Natural killer cell (primary cell): ENCODE results near the gene CORO2A. TPM values are rescaled to one million over a fixed set of nuclear protein-coding genes. Genes with fewer than 3 reads are reported as not detected.

Experiments used
- ATAC-seq, 3 donors: fragments of 150-1000 bp in 2 of 3; fragments of 200-7000 bp in 1 of 3; cut with Tn5 transposase; 1 replicate in 1 of 3; 2 replicates in 2 of 3; pipeline ENCODE4 v1.10.0; 2021; ENCODE audit warnings: mild to moderate bottlenecking in 2 of 3, moderate library complexity in 2 of 3
- DNase-seq, 2 donors: peaks; one replicate each; pipeline versions ENCODE4 v3.0.0 to v3.0.0-alpha.2; 2013 to 2021; ENCODE audit warnings: mixed read lengths in 1 of 2
- H3K27ac ChIP-seq: one replicate; pipeline ENCODE4 v1.5.1; 2013; ENCODE audit warnings: mild to moderate bottlenecking, low read length
- H3K27me3 ChIP-seq: one replicate; pipeline ENCODE4 v1.6.1; 2013; ENCODE audit warnings: low read length; ENCODE audit not compliant: control insufficient read depth, insufficient read depth
- H3K36me3 ChIP-seq: one replicate; pipeline ENCODE4 v1.6.1; 2013; ENCODE audit warnings: low read length; ENCODE audit not compliant: control insufficient read depth, insufficient read depth
- H3K4me1 ChIP-seq: one replicate; pipeline ENCODE4 v1.6.1; 2013; ENCODE audit warnings: low read length; ENCODE audit not compliant: control insufficient read depth, insufficient read depth
- H3K4me3 ChIP-seq: one replicate; pipeline ENCODE4 v1.5.1; 2013; ENCODE audit warnings: low read length
- H3K9me3 ChIP-seq: one replicate; pipeline ENCODE4 v1.6.1; 2013; ENCODE audit warnings: low read length; ENCODE audit not compliant: control insufficient read depth, insufficient read depth
- H3K27ac Mint-ChIP-seq, 2 donors: one replicate each; pipeline ENCODE4 v1.8.0; 2022; ENCODE audit warnings: mild to moderate bottlenecking in 2 of 2, mixed read lengths in 2 of 2, moderate library complexity in 1 of 2
- H3K27me3 Mint-ChIP-seq, 2 donors: one replicate each; pipeline ENCODE4 v1.8.0; 2022; ENCODE audit warnings: low read depth in 2 of 2, mixed read lengths in 2 of 2
- H3K36me3 Mint-ChIP-seq: one replicate; pipeline ENCODE4 v1.8.0; 2022; ENCODE audit warnings: mixed read lengths
- H3K4me1 Mint-ChIP-seq, 2 donors: one replicate each; pipeline ENCODE4 v1.8.0; 2022; ENCODE audit warnings: mixed read lengths in 2 of 2
- H3K4me3 Mint-ChIP-seq: one replicate; pipeline ENCODE4 v1.8.0; 2022; ENCODE audit warnings: mild to moderate bottlenecking, moderate library complexity, mixed read lengths
- H3K9me3 Mint-ChIP-seq, 2 donors: one replicate each; pipeline ENCODE4 v1.8.0; 2022; ENCODE audit warnings: mixed read lengths in 2 of 2
- WGBS: methylation state at CpG from one replicate; pipeline ENCODE4 v1.1.7; 2013; ENCODE audit warnings: missing lambda C conversion rate; ENCODE audit not compliant: insufficient coverage; 5-methylcytosine and 5-hydroxymethylcytosine counted together
- intact Hi-C: fragments of 100-400 bp; cut with micrococcal nuclease; formaldehyde crosslinking; loops from one replicate; pipeline ENCODE4 v1.14.2; 2022
- total RNA-seq, 4 donors: library from RNA; stranded (reverse); fragments of 120-200 nt in 1 of 4; gene quantifications; one replicate each; pipeline versions ENCODE4 v1.2.3 to v1.2.4, GENCODE V29; 2013 to 2022
- TF ChIP-seq, protein P1 (sequence below): fragments of 200-600 bp; IDR thresholded peaks from one replicate; pipeline ENCODE4 v1.8.0; 2022; ENCODE audit warnings: antibody characterized with exemption

Gene CORO2A
- total RNA-seq, 3 donors from 2014 or later (not counting 1 experiment from before 2014, with no cell fraction given), result 1.9 to 3.6 (median 2.3) TPM

- intact Hi-C loops, result no loop called here
- 86% methylated on average over 12 of the region's 12 CpGs for WGBS
- H3K4me3 ChIP-seq, result no peak overlapping the region
- no peaks in the 10 kb centered on the region for H3K9me3 ChIP-seq
- H3K27ac ChIP-seq, result no peak overlapping the region
- H3K36me3 Mint-ChIP-seq, result no peaks in the 10 kb centered on the region
- H3K27ac Mint-ChIP-seq, result no peak overlapping the region
- TF ChIP-seq, protein P1, sequence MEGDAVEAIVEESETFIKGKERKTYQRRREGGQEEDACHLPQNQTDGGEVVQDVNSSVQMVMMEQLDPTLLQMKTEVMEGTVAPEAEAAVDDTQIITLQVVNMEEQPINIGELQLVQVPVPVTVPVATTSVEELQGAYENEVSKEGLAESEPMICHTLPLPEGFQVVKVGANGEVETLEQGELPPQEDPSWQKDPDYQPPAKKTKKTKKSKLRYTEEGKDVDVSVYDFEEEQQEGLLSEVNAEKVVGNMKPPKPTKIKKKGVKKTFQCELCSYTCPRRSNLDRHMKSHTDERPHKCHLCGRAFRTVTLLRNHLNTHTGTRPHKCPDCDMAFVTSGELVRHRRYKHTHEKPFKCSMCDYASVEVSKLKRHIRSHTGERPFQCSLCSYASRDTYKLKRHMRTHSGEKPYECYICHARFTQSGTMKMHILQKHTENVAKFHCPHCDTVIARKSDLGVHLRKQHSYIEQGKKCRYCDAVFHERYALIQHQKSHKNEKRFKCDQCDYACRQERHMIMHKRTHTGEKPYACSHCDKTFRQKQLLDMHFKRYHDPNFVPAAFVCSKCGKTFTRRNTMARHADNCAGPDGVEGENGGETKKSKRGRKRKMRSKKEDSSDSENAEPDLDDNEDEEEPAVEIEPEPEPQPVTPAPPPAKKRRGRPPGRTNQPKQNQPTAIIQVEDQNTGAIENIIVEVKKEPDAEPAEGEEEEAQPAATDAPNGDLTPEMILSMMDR, result no peak
- ATAC-seq, result no peak
- H3K27me3 ChIP-seq, result no peaks in the 10 kb centered on the region
- H3K36me3 ChIP-seq, result no peaks in the 10 kb centered on the region
- DNase-seq, result no peak
- H3K4me1 ChIP-seq, result no peaks in the 10 kb centered on the region
- H3K4me3 Mint-ChIP-seq, result no peak overlapping the region
- H3K27me3 Mint-ChIP-seq, result no peaks in the 10 kb centered on the region
- peaks cover 0 to 4% of the 10 kb centered on the region in 2 donors for H3K4me1 Mint-ChIP-seq
- H3K9me3 Mint-ChIP-seq, result no peaks in the 10 kb centered on the region
Observed at GRCh38 chr9:98134702-98135557, 57.5 kb downstream of the CORO2A start.

DNA sequence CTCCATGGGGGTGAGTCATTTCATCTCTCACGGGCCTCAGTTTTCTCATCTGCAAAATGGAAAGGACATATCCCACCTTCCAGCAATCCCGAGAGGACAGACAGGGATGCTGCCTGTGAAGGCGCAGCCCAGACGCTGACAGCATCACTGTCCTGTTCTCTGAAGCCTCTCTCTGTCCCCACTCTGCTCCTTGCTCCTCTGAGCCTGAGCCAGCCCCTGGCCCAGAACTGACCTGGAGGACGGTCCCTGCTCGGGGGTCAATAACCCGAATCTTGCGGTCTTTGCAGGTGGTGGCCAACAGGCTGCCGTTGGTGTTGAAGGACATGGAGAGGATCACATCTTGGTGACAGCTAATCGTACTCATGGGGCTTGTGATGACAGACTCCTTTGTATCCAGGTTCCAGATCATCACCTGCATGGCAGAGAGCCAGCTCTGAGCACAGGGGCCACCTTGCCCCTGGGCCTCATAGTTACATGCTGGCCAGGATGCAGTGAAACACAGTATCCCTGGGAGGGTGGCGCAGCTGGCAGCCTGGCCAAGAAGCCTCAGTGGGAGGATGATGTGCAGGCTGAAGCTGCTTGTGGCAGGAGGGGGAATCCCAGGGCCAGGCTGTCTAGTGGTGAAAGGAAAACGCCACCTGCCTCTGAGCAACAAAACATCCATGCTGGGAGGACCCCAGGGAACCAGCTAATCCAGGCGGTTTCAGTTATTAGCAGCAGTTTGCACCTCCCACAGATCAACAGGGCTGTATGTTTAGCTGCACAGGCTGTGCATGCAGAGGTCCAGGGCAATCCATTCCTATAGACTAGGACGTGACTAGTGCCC lies 59.4 kb downstream of the CORO2A start:
- Mint-ChIP-seq H3K36me3 (no peaks in the 10 kb centered on the region), H3K4me3 (no peak overlapping the region), H3K27ac (no peak overlapping the region), H3K9me3 (no peaks in the 10 kb centered on the region), H3K27me3 (no peaks in the 10 kb centered on the region), H3K4me1 (peaks cover 0 to 12% of the 10 kb centered on the region in 2 donors)
- DNase-seq, result no peak
- ATAC-seq, result no peak
- 89% methylated on average over 14 of the region's 14 CpGs for WGBS
- intact Hi-C loops, result no loop called here
- no peaks in the 10 kb centered on the region for H3K9me3 ChIP-seq
- H3K4me1 ChIP-seq, result peaks cover 16% of the 10 kb centered on the region
- no peaks in the 10 kb centered on the region for H3K36me3 ChIP-seq
- TF ChIP-seq, protein P1, result no peak
- H3K27ac ChIP-seq, result no peak overlapping the region
- no peak overlapping the region for H3K4me3 ChIP-seq
- H3K27me3 ChIP-seq, result no peaks in the 10 kb centered on the region

DNA sequence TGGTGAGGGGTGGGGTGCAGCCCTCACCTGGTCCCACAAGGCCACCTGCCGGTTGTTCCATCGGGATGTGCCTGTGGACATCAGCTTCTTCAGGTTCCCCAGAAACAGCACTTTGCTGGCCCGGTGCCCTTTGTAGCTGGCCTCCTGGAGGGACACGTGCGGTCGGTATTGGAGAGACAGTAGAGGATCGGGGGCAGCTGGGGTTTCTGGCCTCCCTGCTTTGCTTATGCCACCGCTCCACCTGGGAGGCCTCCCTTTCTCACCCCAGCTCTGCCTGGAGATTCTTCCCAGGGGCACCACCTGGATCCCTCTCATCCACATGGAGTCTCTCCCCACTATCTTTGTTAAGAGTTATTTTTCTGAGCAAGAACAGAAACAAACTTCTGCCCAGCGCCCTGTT lies 60.3 kb downstream of the CORO2A start:
- peaks cover 0 to 12% of the 10 kb centered on the region in 2 donors for H3K4me1 Mint-ChIP-seq
- no peaks in the 10 kb centered on the region for H3K9me3 Mint-ChIP-seq
- H3K4me3 Mint-ChIP-seq, result no peak overlapping the region
- no peak overlapping the region for H3K27ac ChIP-seq
- H3K36me3 Mint-ChIP-seq, result no peaks in the 10 kb centered on the region
- no peak overlapping the region for H3K4me3 ChIP-seq
- 98% methylated on average over 9 of the region's 9 CpGs for WGBS
- no peaks in the 10 kb centered on the region for H3K27me3 ChIP-seq
- no peaks in the 10 kb centered on the region for H3K27me3 Mint-ChIP-seq
- H3K36me3 ChIP-seq, result no peaks in the 10 kb centered on the region
- peaks cover 18% of the 10 kb centered on the region for H3K4me1 ChIP-seq
- TF ChIP-seq, protein P1, result no peak
- H3K27ac Mint-ChIP-seq, result no peak overlapping the region
- intact Hi-C loops, result no loop called here
- no peaks in the 10 kb centered on the region for H3K9me3 ChIP-seq
- DNase-seq, result no peak
- ATAC-seq, result no peak
